NCI-H510A (cell line): Measurements from ENCODE around the gene NEK10.
"Not testable (repeated sequence)": the region's sequence is repeated elsewhere in the genome, so short reads cannot be mapped to it uniquely, and the experiment has no call there.

Experiments used
- DNase-seq: peaks from one replicate; lab custom pipeline; 2025; lab: John Stamatoyannopoulos, UW

Gene NEK10

GRCh38 chr3:27354161-27354560 is 15.0 kb downstream of the NEK10 start:
- no peak for DNase-seq

GRCh38 chr3:27353221-27353620 is 16.0 kb downstream of the NEK10 start:
- DNase-seq, result no peak

GRCh38 chr3:27352047-27352446 is 17.1 kb downstream of the NEK10 start:
- no peak for DNase-seq

- no peak for DNase-seq
These were observed 19.4 kb downstream of the NEK10 start for GRCh38 chr3:27349832-27350231.

- DNase-seq, result no peak
These were observed 23.0 kb downstream of the NEK10 start for GRCh38 chr3:27345959-27346865.

- peak; percentile 3 for DNase-seq
These were observed 23.7 kb downstream of the NEK10 start for GRCh38 chr3:27345493-27345892.

- DNase-seq, result no peak
These were observed 24.1 kb downstream of the NEK10 start for GRCh38 chr3:27345045-27345444.

GRCh38 chr3:27344192-27344591 is 25.0 kb downstream of the NEK10 start:
- DNase-seq, result no peak

GRCh38 chr3:27342267-27342666 is 26.9 kb downstream of the NEK10 start:
- DNase-seq, result no peak

- DNase-seq, result no peak
These were observed 28.6 kb downstream of the NEK10 start for GRCh38 chr3:27340534-27340933.

GRCh38 chr3:27335571-27335970 is 33.6 kb downstream of the NEK10 start:
- no peak for DNase-seq

- DNase-seq, result no peak
These were observed 35.3 kb downstream of the NEK10 start for GRCh38 chr3:27333843-27334242.

- not testable (repeated sequence) for DNase-seq
These were observed 40.0 kb downstream of the NEK10 start for GRCh38 chr3:27328982-27329762.

GRCh38 chr3:27326629-27327545 is 42.3 kb downstream of the NEK10 start:
- no peak for DNase-seq

GRCh38 chr3:27326202-27326601 is 43.0 kb downstream of the NEK10 start:
- no peak for DNase-seq

- DNase-seq, result no peak
These were observed 43.8 kb downstream of the NEK10 start for GRCh38 chr3:27325419-27325818.

GRCh38 chr3:27324686-27325085 is 44.5 kb downstream of the NEK10 start:
- no peak for DNase-seq

- no peak for DNase-seq
These were observed 46.1 kb downstream of the NEK10 start for GRCh38 chr3:27323087-27323570.

GRCh38 chr3:27322634-27323033 is 46.5 kb downstream of the NEK10 start:
- no peak for DNase-seq

- DNase-seq, result no peak
These were observed 49.2 kb downstream of the NEK10 start for GRCh38 chr3:27319847-27320526.

- no peak for DNase-seq
These were observed 49.9 kb downstream of the NEK10 start for GRCh38 chr3:27319304-27319703.
